Pancreas (tissue), 10 donors: ENCODE data around the gene CXorf38. TPM values are rescaled to one million over a fixed set of nuclear protein-coding genes. Genes with fewer than 3 reads are reported as not detected.

Experiments used
- ATAC-seq, 4 donors: fragments of 200-7000 bp; cut with Tn5 transposase; one replicate each; pipeline versions ENCODE4 v1.8.0 to v1.9.1; 2020; ENCODE audit warnings: mild to moderate bottlenecking in 4 of 4, moderate library complexity in 4 of 4
- DNase-seq, 6 donors: peaks; one replicate each; pipeline ENCODE4 v3.0.0-alpha.2; 2020
- FAIRE-seq: peaks from 2 replicates; lab custom pipeline; 2012; peaks lifted over from hg19 to GRCh38; lab: Jason Lieb, UNC
- H3K27ac ChIP-seq, 4 donors: fragments of 200-600 bp; sonication (generic); 1 replicate in 3 of 4; 2 replicates in 1 of 4; pipeline versions ENCODE4 v1.5.0 to v1.8.0; 2020
- H3K27me3 ChIP-seq, 4 donors: fragments of 200-600 bp; one replicate each; pipeline ENCODE4 v1.8.0; 2021
- H3K36me3 ChIP-seq, 3 donors: fragments of 200-600 bp; sonication (generic) in 1 of 3; one replicate each; pipeline versions ENCODE4 v1.5.0 to v1.8.0; 2020 to 2021
- H3K4me1 ChIP-seq, 3 donors: fragments of 200-600 bp; one replicate each; pipeline ENCODE4 v1.8.0; 2021
- H3K4me3 ChIP-seq, 4 donors: fragments of 200-600 bp; sonication (generic) in 2 of 4; one replicate each; pipeline versions ENCODE4 v1.5.0 to v1.8.0; 2020 to 2021
- H3K9me3 ChIP-seq, 4 donors: fragments of 200-600 bp; one replicate each; pipeline ENCODE4 v1.8.0; 2021
- CTCF ChIP-seq, 4 donors: fragments of 200-600 bp; sonication (generic) in 3 of 4; IDR thresholded peaks; one replicate each; pipeline versions ENCODE4 v1.5.0 to v1.8.0; 2021; ENCODE audit warnings: antibody characterized with exemption in 4 of 4
- WGBS, 2 donors: extraction: QIAGEN DNeasy Blood & Tissue Kit; methylation state at CpG; one replicate each; pipeline ENCODE4 v1.1.7; 2013; 5-methylcytosine and 5-hydroxymethylcytosine counted together
- intact Hi-C, 3 donors: fragments of 100-400 bp; cut with DNase I; formaldehyde crosslinking; loops; one replicate each; pipeline versions ENCODE4 v1.11.1 to v1.14.2; 2022
- polyA plus RNA-seq, 2 donors: library from polyadenylated mRNA; stranded (reverse); fragments of 200-250 nt; gene quantifications; one replicate each; pipeline ENCODE4 v1.2.3, GENCODE V29; 2013
- total RNA-seq, 6 donors: library from RNA; stranded (reverse); fragmentation: NEBNext Ultra II Directional in 4 of 6; extraction: Animal tissue kit (Norgen Biotek cat#: 25700) in 4 of 6; gene quantifications; one replicate each; pipeline versions ENCODE4 v1.2.1 to v1.2.4, GENCODE V29; 2021 to 2023
- donor health status: healthy with polysubstance abuse.
- donor health status: DM: no; HTN: no; CAD: no; lungs with moderate emphysema.
- donor health status: DM: no; HTN: no; CAD: no.
- donor health status: control.
- donor health status: control.
- donor health status: Bipolar disorder and iron deficiency.
- donor health status: DM: yes; HTN: yes; CAD: no.
- donor health status: DM: no; HTN: no; CAD: no.
- donor health status: DM: no; HTN: no; CAD: no.
- donor health status: DM: yes; HTN: yes; CAD: no.

The CXorf38 gene
- total and polyA plus RNA-seq, 8 donors: 3.6 to 7.5 (median 4.8) TPM

- no peak for DNase-seq
- H3K9me3 ChIP-seq: no peaks in the 10 kb centered on the region
- no peak overlapping the region for H3K4me3 ChIP-seq
- no peak for TF ChIP-seq CTCF (IDR thresholded peaks at IDR 0.05)
- no peak for ATAC-seq
- H3K27me3 ChIP-seq: peaks cover 0 to 20% (median 0%) of the 10 kb centered on the region in 4 donors
- H3K36me3 ChIP-seq: peaks cover 0 to 15% (median 5%) of the 10 kb centered on the region in 3 donors
- intact Hi-C loops: no loop called here
- no peak overlapping the region for H3K27ac ChIP-seq
- WGBS, 2 donors: 88 to 98% methylated on average over 3 of the region's 3 CpGs
- no peak for FAIRE-seq
- no peaks in the 10 kb centered on the region for H3K4me1 ChIP-seq
Observed at GRCh38 chrX:40637687-40638086, 9.7 kb downstream of the CXorf38 start.

GRCh38 chrX:40632199-40632598 is 15.2 kb downstream of the CXorf38 start:
- ATAC-seq (no peak), DNase-seq (no peak), FAIRE-seq (no peak)
- no peaks in the 10 kb centered on the region for H3K4me1 ChIP-seq
- no peaks in the 10 kb centered on the region for H3K9me3 ChIP-seq
- peaks cover 0 to 16% (median 0%) of the 10 kb centered on the region in 4 donors for H3K27me3 ChIP-seq
- intact Hi-C loops: no loop called here
- H3K36me3 ChIP-seq: peaks cover 0 to 25% (median 12%) of the 10 kb centered on the region in 3 donors
- H3K27ac ChIP-seq: no peak overlapping the region
- 87 to 93% methylated on average over 4 of the region's 4 CpGs for WGBS, 2 donors
- no peak for TF ChIP-seq CTCF (IDR thresholded peaks at IDR 0.05)
- H3K4me3 ChIP-seq: no peak overlapping the region

- H3K9me3 ChIP-seq: no peaks in the 10 kb centered on the region
- peaks cover 0 to 12% (median 7%) of the 10 kb centered on the region in 3 donors for H3K36me3 ChIP-seq
- DNase-seq (no peak), ATAC-seq (no peak), FAIRE-seq (no peak)
- no peak overlapping the region for H3K27ac ChIP-seq
- no peak overlapping the region for H3K4me3 ChIP-seq
- 89 to 93% methylated on average over 5 of the region's 5 CpGs for WGBS, 2 donors
- peaks cover 0 to 8% (median 2%) of the 10 kb centered on the region in 4 donors for H3K27me3 ChIP-seq
- H3K4me1 ChIP-seq: no peaks in the 10 kb centered on the region
- intact Hi-C loops: no loop called here
- no peak for TF ChIP-seq CTCF (IDR thresholded peaks at IDR 0.05)
Observed at GRCh38 chrX:40628506-40628905, 18.9 kb downstream of the CXorf38 start.

- H3K4me3 ChIP-seq: no peak overlapping the region
- ATAC-seq (no peak), DNase-seq (no peak), FAIRE-seq (no peak)
- H3K36me3 ChIP-seq: peaks cover 0 to 10% (median 7%) of the 10 kb centered on the region in 3 donors
- no peaks in the 10 kb centered on the region for H3K4me1 ChIP-seq
- H3K27me3 ChIP-seq: peaks cover 0 to 9% (median 4%) of the 10 kb centered on the region in 4 donors
- H3K9me3 ChIP-seq: no peaks in the 10 kb centered on the region
- intact Hi-C loops: no loop called here
- no peak for TF ChIP-seq CTCF (IDR thresholded peaks at IDR 0.05)
- H3K27ac ChIP-seq: no peak overlapping the region
- WGBS, 2 donors: 87 to 91% methylated on average over 4 of the region's 4 CpGs
Observed at GRCh38 chrX:40625294-40625693, 22.1 kb downstream of the CXorf38 start.

GRCh38 chrX:40623665-40624064 is 23.7 kb downstream of the CXorf38 start:
- ATAC-seq: no peak
- no peak for DNase-seq
- Histone ChIP-seq H3K4me1 (no peaks in the 10 kb centered on the region), H3K4me3 (no peak overlapping the region), H3K9me3 (no peaks in the 10 kb centered on the region), H3K27ac (no peak overlapping the region), H3K27me3 (peaks cover 0 to 11% (median 5%) of the 10 kb centered on the region in 4 donors), H3K36me3 (no peaks in the 10 kb centered on the region)
- WGBS, 2 donors: 86 to 89% methylated on average over 31 to 32 of the region's 32 CpGs
- no peak for FAIRE-seq
- no peak for TF ChIP-seq CTCF (IDR thresholded peaks at IDR 0.05)
- intact Hi-C loops: no loop called here
